OCI-LY1 (cell line): ENCODE measurements around the gene FADD.

Experiments used
- H2AFZ ChIP-seq: fragments of 200-600 bp; sonication (generic), shearing (Covaris generic); 2 replicates; pipeline ENCODE4 v1.6.0; 2014; ENCODE audit warnings: antibody characterized with exemption, mild to moderate bottlenecking, low read length
- H3F3A ChIP-seq: fragments of 200-600 bp; sonication (generic), shearing (Covaris generic); 2 replicates; pipeline ENCODE4 v1.6.0; 2014; ENCODE audit warnings: mild to moderate bottlenecking, antibody characterized with exemption, low read length, moderate library complexity; ENCODE audit not compliant: insufficient read depth
- H3K27ac ChIP-seq: fragments of 200-600 bp; sonication (generic); 2 replicates; pipeline ENCODE4 v1.5.1; 2014; ENCODE audit warnings: low read length, mixed run types, mild to moderate bottlenecking, low read depth; ENCODE audit not compliant: poor library complexity, severe bottlenecking
- H3K27me3 ChIP-seq: fragments of 200-600 bp; sonication (generic); 2 replicates; pipeline ENCODE4 v1.6.0; 2014; ENCODE audit warnings: antibody characterized with exemption, mild to moderate bottlenecking, low read length, moderate library complexity; ENCODE audit not compliant: insufficient read depth
- H3K36me3 ChIP-seq: fragments of 200-600 bp; sonication (generic); 2 replicates; pipeline ENCODE4 v1.6.1; 2014; ENCODE audit warnings: mild to moderate bottlenecking, antibody characterized with exemption, low read length, moderate library complexity, mixed read lengths; ENCODE audit not compliant: insufficient read depth
- H3K4me1 ChIP-seq: fragments of 200-600 bp; sonication (generic); 2 replicates; pipeline ENCODE4 v1.5.1; 2014; ENCODE audit warnings: mild to moderate bottlenecking, low read length, moderate library complexity; ENCODE audit not compliant: insufficient read depth, severe bottlenecking
- H3K4me2 ChIP-seq: fragments of 200-600 bp; sonication (generic), shearing (Covaris generic); 2 replicates; pipeline ENCODE4 v1.6.1; 2014; ENCODE audit warnings: low read length
- H3K4me3 ChIP-seq: fragments of 200-600 bp; sonication (generic); 2 replicates; pipeline ENCODE4 v1.5.1; 2014; ENCODE audit warnings: low read length, low read depth, mild to moderate bottlenecking, mixed read lengths; ENCODE audit not compliant: poor library complexity, severe bottlenecking
- H3K79me2 ChIP-seq: fragments of 200-600 bp; shearing (Covaris generic); 2 replicates; pipeline ENCODE4 v1.6.1; 2016; ENCODE audit warnings: mixed run types, low read length, mixed read lengths; ENCODE audit not compliant: insufficient read depth
- H3K9ac ChIP-seq: fragments of 200-600 bp; sonication (generic), shearing (Covaris generic); 2 replicates; pipeline ENCODE4 v1.6.1; 2014; ENCODE audit warnings: mild to moderate bottlenecking, low read length, mixed read lengths
- H3K9me2 ChIP-seq: fragments of 200-600 bp; sonication (generic), shearing (Covaris generic); 2 replicates; pipeline ENCODE4 v1.6.1; 2014; ENCODE audit warnings: low read depth, mild to moderate bottlenecking, low read length, mixed read lengths
- H3K9me3 ChIP-seq: fragments of 200-600 bp; shearing (Covaris generic); 2 replicates; pipeline ENCODE4 v1.6.1; 2014; ENCODE audit warnings: low read length, mixed read lengths
- H4K20me1 ChIP-seq: fragments of 200-600 bp; sonication (generic), shearing (Covaris generic); 2 replicates; pipeline ENCODE4 v1.6.0; 2016; ENCODE audit warnings: mild to moderate bottlenecking, low read length; ENCODE audit not compliant: insufficient read depth
- EZH2 ChIP-seq: fragments of 200-600 bp; sonication (generic), shearing (Covaris generic); IDR thresholded peaks from 2 replicates; pipeline ENCODE4 v1.8.0; 2017; ENCODE audit warnings: borderline replicate concordance, mixed run types, mild to moderate bottlenecking, antibody characterized with exemption, low read length, moderate library complexity, mixed read lengths
- TF ChIP-seq, protein P1 (sequence below): fragments of 200-600 bp; sonication (generic), shearing (Covaris generic); IDR thresholded peaks from 2 replicates; pipeline ENCODE4 v1.5.1; 2017; ENCODE audit warnings: mild to moderate bottlenecking, antibody characterized with exemption, low read length, moderate library complexity, mixed read lengths

The FADD gene

DNA sequence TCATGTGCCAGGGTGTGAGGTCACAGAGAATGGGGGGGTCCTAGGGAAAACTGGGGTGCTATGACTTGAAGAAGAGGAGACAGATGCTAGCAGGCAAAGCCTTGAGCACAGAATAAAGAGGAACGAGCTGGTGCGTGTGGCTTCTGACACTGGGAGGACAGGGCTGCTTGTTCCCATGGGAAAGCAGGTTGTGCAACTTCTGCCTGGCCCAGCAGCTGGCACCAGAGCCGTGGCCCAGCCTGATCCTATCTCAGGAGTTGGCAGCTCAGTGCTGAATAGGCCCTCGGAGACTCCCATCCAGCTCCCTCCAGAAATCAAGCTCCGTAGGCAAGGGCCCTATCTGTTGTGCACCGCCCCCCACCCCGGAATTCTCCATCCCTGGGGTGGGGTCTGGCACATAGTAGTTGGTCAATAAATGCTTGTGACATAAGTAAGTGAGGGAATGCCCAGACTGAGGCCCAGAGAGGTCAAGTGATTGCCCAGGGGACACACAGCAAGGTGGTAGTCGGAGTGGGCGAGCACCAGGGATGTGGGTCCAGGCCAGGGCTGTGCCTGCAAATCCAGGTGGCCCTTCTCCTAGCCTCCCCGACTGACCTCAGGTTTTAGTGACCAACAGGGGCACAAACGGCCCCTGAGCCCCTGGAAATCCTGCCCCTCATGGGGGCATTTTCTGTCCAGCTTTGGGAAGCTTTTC lies 19.5 kb upstream of the FADD start:
- Histone ChIP-seq H3F3A (no peaks in the 10 kb centered on the region), H3K9me3 (no peaks in the 10 kb centered on the region), H3K9me2 (no peaks in the 10 kb centered on the region), H3K9ac (no peak overlapping the region), H3K4me1 (no peaks in the 10 kb centered on the region), H4K20me1 (no peaks in the 10 kb centered on the region), H3K79me2 (no peaks in the 10 kb centered on the region), H3K36me3 (no peaks in the 10 kb centered on the region), H2AFZ (no peak overlapping the region), H3K4me2 (no peak overlapping the region), H3K4me3 (no peak overlapping the region), H3K27me3 (peaks cover 4% of the 10 kb centered on the region; the same call in 1 of the 2 replicates), H3K27ac (no peak overlapping the region)
- no peak for TF ChIP-seq EZH2
- TF ChIP-seq, protein P1, sequence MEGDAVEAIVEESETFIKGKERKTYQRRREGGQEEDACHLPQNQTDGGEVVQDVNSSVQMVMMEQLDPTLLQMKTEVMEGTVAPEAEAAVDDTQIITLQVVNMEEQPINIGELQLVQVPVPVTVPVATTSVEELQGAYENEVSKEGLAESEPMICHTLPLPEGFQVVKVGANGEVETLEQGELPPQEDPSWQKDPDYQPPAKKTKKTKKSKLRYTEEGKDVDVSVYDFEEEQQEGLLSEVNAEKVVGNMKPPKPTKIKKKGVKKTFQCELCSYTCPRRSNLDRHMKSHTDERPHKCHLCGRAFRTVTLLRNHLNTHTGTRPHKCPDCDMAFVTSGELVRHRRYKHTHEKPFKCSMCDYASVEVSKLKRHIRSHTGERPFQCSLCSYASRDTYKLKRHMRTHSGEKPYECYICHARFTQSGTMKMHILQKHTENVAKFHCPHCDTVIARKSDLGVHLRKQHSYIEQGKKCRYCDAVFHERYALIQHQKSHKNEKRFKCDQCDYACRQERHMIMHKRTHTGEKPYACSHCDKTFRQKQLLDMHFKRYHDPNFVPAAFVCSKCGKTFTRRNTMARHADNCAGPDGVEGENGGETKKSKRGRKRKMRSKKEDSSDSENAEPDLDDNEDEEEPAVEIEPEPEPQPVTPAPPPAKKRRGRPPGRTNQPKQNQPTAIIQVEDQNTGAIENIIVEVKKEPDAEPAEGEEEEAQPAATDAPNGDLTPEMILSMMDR: no peak

DNA sequence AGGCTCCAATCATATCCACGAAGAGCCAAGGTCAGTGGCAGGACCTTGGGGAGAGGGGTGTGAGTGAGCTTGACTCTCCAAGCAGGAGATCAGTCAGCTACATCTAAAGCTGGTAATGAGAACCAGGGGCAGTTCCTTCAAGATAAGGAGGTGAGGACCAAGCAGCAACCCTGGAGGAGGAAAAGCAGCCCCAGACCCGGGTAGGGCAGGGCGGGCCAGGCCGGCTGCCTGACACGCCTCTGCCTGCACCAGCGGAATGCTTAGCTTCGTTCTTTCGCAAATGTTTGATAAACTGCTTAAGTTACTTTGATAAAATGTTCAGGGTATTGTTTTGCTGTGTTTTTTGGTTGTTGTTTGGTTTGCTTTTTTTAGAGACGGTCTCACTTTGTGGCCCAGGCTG lies 18.7 kb upstream of the FADD start:
- Histone ChIP-seq H2AFZ (no peak overlapping the region), H3K4me3 (no peak overlapping the region), H4K20me1 (no peaks in the 10 kb centered on the region), H3K9me2 (no peaks in the 10 kb centered on the region), H3K27me3 (peaks cover 4% of the 10 kb centered on the region; the same call in 1 of the 2 replicates), H3K27ac (no peak overlapping the region), H3K4me2 (no peak overlapping the region), H3K4me1 (no peaks in the 10 kb centered on the region), H3K9me3 (no peaks in the 10 kb centered on the region), H3K9ac (no peak overlapping the region), H3F3A (no peaks in the 10 kb centered on the region), H3K79me2 (no peaks in the 10 kb centered on the region), H3K36me3 (no peaks in the 10 kb centered on the region)
- TF ChIP-seq, protein P1: no peak
- TF ChIP-seq EZH2: no peak

- Histone ChIP-seq H3K9me2 (no peaks in the 10 kb centered on the region), H3K9ac (no peak overlapping the region), H3K27me3 (peaks cover 4% of the 10 kb centered on the region; the same call in 1 of the 2 replicates), H4K20me1 (no peaks in the 10 kb centered on the region), H3K9me3 (no peaks in the 10 kb centered on the region), H3K36me3 (no peaks in the 10 kb centered on the region), H3K79me2 (no peaks in the 10 kb centered on the region), H3K4me3 (no peak overlapping the region), H3K27ac (no peak overlapping the region), H3F3A (no peaks in the 10 kb centered on the region), H3K4me2 (no peak overlapping the region), H2AFZ (no peak overlapping the region), H3K4me1 (no peaks in the 10 kb centered on the region)
- TF ChIP-seq EZH2: no peak
- TF ChIP-seq, protein P1: no peak
These were observed 17.6 kb upstream of the FADD start for GRCh38 chr11:70185348-70186055.
